ENCODE data around the gene APLF. TPM values are rescaled to one million over a fixed set of nuclear protein-coding genes. Genes with fewer than 3 reads are reported as not detected.
"Not testable (repeated sequence)": the region's sequence is repeated elsewhere in the genome, so short reads cannot be mapped to it uniquely, and the experiment has no call there.

Gene APLF
- total RNA-seq, 1 donor from 2014 or later, result 1.1 TPM

DNA sequence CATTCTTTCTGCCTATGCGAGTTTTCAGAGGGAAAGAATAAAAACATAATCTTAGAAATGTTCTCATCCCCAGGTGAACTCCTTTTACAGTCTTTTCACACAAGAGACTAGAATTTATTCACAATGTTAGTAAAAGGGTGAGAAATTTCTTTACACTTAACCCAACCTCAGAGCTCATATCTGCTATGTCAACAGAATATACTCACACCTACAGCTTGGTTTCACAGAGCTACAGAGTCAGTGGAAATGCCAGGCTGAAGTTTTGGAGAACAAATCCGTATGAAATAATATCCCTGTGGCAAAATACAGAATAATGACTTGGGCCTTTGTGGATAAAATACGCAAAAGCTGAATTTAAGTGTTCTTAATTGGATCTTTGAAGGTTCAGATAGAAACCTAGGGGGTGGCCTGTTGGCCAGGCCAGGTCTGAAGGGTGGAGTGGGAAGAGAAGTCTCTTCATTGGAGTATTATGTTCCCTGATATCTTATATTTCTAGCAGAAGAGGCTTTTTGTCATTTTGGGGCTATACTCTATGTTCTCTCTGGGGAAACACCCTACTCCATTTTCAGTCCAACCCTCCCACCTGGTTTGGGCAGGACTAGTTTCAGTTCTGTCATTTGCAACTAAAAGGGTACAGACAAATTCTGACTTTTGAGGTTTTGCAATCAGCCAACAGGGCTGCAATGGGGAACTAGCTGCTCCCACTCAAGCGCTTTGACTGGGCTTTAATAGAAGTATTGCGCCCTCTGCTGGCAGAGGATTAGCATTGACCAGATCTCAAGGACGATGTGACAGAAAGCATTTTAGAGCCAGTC is 26.0 kb upstream of the APLF start:
- DNase-seq (ENCODE audit: low spot score) (peak; percentile 76), ATAC-seq (peak; percentile 94)

GRCh38 chr2:68441994-68442322 is 25.4 kb upstream of the APLF start:
- no peak for ATAC-seq
- no peak for DNase-seq (ENCODE audit: low spot score)

GRCh38 chr2:68446425-68446824 is 21.0 kb upstream of the APLF start:
- ATAC-seq; DNase-seq (ENCODE audit: low spot score): not testable (repeated sequence)

GRCh38 chr2:68447118-68447517 is 20.3 kb upstream of the APLF start:
- ATAC-seq, result no peak
- no peak for DNase-seq (ENCODE audit: low spot score)

DNA sequence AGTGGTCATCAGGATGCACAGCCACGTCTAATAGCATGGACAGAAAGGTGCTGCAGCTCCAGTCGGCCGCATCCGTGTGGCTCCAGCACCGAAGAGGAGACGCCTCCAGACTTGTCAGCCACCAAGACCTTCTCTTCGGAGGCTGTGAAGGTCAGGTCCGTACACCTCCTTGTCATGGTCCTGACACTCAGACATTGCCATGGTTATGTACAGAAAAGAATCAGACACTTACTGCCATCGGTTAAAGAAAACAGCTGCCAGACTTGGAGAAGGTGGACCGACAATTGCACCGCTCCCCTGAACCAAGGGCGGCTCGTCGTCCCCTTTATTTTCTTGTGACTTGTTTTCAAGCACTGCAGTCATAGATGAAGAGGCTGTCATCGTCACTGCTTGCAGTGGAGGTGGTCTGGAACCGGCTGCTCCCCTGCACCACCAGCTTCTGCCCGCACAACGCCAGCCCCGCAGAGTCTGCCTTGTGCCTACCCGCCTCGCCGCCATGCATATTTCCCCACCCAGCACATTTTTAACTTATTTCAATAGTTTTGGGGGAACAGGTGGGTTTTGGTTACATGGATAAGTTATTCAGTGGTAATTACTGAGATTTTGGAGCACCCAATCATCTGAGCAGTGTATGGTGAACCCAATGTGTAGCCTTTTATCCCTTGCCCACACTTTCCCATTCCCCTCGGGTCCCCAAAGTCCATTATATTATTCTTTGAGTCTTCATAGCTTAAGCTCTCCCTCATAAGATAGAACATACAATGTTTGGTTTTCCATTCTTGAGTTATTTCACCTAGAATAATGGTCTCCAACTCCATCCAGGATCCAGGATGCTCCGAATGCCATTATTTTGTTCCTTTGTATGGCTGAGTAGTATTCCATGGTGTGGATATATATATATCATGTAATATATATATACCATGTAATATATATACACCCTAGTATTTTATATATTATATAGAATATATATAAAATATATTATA is 18.4 kb upstream of the APLF start:
- DNase-seq (ENCODE audit: low spot score) (no peak), ATAC-seq (peak; percentile 39)

- no peak for ATAC-seq
- DNase-seq (ENCODE audit: low spot score), result no peak
Observed at GRCh38 chr2:68452158-68452900, 15.1 kb upstream of the APLF start.

DNA sequence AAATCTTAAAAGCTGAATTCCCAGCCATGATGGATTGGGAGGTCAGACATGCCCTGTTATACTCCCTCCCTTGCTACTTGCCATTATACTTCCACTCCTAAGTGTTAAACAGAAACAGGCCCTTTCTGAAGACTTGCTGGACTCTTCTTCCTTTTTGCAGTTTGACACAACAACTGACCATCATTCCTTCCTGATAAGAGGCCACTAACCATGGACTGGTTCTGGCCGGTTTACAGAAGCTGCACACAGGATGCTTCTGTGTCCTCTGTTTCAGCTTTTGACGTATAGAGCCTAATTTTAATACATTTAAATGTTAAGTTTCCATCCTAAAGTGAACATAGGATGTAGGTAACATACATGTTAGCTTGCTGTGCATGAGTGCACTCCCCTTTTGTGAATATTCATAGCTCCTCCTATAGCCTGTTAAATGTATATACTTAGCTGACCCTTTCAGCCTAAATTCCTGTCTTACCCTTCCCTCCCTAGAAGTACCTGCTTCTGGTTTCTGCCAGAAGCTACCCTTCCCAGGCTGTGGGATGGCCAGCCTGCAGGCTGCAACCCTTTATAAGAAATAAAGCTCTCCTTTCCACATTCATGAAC is 13.5 kb upstream of the APLF start:
- ATAC-seq, result no peak

DNA sequence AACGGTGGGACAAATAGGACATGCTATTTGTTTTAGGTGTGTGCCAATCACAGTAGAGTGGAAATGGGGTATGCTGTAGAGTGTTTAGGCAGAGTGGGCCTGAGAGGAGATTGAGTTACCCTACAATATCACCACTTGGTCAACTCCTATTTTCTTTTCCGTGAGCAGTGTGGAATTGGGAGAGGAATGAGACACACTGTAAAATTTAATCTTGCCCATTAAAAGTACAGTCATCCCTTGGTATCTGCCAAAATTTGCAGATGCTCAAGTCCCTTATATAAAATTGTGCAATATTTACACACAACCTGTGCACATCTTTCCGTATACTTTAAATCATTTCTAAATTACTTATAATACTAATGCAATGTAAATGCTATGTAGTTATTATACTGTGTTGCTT is 12.7 kb upstream of the APLF start:
- DNase-seq (ENCODE audit: low spot score), result no peak
- no peak for ATAC-seq

More for the DNA sequence above, 13.5 kb upstream of the APLF start:
- no peak for DNase-seq (ENCODE audit: low spot score)

- no peak for DNase-seq (ENCODE audit: low spot score)
- ATAC-seq, result no peak
Observed at GRCh38 chr2:68456198-68456597, 11.2 kb upstream of the APLF start.

GRCh38 chr2:68458981-68459380 is 8.4 kb upstream of the APLF start:
- DNase-seq (ENCODE audit: low spot score) (no peak), ATAC-seq (no peak)

DNA sequence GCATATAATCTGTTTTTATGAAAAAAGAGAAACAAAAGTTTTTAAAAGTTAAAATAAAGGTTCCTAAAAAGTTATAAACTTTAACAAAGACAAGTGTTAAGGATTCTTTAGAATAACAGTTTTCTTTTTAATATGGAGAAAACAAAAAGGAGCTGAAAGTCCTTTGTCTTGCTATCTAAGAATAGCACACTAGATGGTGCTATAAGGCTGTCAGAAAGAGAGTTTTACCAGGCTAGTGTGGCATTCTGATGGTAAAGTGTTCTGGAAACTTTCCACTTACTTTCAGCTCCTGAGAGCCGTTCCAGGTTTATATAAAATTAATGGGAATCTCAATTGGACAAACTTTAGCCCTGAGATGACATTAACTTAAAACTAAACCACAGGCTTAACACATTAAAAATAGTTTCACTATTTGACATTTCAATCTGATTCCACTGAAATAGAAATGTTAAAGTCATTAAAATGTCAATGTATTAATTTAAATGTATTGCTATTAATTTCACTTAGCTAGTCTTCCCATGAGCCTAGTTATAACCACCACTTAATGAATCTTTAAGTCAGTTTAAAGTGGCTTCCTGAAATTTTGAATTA is 4.0 kb upstream of the APLF start:
- ATAC-seq (peak; percentile 20), DNase-seq (ENCODE audit: low spot score) (no peak)

DNA sequence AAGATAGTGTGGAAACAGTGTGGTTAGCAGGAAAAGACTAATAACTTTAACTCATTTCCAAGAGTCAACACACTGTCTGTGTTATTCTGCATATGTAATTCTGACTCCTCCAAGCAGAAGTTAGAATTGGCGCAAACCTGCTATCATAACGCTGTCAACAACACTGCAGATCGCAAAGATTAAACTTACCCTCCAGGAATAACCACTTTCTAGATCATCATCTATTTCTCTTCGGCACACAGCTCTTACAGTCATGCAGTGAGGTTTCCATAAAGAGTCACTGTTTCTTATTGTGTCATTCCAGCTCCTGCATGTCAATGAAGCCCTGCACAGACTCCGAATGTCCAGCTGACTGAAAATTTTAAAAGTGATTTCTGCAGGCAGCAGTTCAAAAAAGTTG is 2.7 kb upstream of the APLF start:
- no peak for ATAC-seq
- DNase-seq (ENCODE audit: low spot score), result no peak

DNA sequence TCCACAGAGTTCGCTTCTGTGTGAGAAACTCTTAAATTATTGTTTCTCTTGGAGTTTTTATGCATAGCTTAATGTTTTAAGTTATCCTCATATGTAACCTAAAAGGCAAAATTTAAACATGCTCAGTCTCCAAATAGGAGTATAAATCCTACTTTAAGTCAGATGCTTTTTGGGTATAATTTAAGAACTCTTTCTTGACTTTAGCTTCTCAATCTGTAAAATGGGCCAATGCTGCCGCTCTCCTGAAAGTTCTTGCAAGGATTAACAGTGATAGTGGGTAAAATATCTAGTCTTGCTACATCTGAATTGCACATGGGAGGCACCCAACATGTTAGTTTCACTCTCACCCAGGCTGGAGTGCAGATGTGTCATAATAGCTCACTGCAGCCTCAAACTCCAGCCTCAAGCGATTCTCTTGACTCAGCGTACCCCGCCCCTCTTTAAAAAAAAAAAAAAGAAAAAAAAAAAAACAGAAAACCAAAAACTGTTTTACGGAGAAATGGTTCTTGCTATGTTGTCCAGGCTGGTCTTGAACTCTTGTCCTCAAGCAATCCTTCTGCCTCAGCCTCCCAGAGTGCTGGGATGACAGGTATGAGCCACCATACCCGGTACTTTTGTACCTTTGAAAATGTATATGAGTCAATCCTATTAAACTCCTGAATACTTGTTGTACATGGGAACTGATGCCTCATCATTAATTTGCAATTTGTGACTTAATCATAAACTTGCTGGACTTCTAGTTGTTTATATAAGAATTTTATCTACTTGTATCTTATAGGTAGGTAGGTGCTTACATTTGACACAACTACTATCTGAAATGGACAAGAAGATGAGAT is 2.1 kb upstream of the APLF start:
- DNase-seq (ENCODE audit: low spot score) (no peak), ATAC-seq (no peak)

GRCh38 chr2:68466361-68466777 is 1.0 kb upstream of the APLF start:
- DNase-seq (ENCODE audit: low spot score) (no peak), ATAC-seq (no peak)

DNA sequence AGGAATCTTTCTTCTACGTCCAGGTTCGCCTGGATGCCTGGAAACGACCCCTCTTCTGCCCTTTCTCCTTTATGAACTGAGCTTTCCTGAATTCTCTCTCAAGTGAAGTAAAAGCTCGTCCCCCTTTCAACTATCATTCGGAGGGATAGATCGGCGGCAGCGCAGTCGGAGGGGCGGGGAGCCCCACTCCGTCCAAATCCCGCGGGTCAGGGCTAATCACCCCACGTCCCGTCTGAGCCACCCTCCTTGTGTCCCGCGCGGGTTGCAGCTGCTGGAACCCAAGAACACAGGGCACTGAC is 658 bp upstream of the APLF start:
- no peak for DNase-seq (ENCODE audit: low spot score)
- peak; percentile 40 for ATAC-seq

- ATAC-seq (no peak), DNase-seq (ENCODE audit: low spot score) (no peak)
Observed at GRCh38 chr2:68468801-68469200, 1.4 kb downstream of the APLF start.

DNA sequence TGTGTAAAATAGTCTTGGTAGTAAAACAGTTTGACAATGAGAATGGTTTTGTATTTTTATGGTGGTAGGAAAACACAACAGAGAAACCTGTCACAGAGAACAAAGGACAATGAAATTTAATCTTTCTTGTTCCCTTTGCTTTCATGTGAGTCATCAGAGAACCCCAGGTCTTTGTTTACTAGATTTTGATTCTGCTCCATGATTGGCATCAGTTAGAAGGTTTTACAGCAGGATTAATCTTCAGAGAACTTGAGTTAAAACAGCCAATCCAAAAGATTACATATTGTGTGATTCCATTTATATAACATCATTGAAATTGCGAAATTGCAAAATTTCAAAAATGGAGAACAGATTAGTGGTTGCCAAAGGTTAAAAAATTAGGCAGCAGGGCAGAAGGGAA is 2.5 kb downstream of the APLF start:
- no peak for DNase-seq (ENCODE audit: low spot score)
- ATAC-seq, result no peak

DNA sequence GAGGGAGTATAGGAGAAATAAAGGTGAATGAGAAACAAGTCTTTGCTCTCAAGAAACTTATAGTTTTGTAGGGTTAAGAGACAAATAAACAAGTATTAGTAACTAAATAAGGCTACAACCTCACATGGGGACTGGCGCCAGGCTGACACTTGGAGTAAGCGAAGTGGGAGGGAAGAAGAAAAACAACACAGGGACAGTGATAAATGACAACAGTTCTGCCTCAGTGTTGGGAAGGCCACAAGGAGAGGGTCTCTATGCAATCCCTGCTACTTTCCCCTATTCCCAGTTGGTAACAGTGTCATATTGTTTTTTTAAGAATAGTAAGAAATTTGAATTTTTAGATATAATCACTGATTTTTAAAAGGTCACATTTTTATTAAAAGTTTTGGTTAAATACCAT is 4.0 kb downstream of the APLF start:
- ATAC-seq, result no peak
- no peak for DNase-seq (ENCODE audit: low spot score)

DNA sequence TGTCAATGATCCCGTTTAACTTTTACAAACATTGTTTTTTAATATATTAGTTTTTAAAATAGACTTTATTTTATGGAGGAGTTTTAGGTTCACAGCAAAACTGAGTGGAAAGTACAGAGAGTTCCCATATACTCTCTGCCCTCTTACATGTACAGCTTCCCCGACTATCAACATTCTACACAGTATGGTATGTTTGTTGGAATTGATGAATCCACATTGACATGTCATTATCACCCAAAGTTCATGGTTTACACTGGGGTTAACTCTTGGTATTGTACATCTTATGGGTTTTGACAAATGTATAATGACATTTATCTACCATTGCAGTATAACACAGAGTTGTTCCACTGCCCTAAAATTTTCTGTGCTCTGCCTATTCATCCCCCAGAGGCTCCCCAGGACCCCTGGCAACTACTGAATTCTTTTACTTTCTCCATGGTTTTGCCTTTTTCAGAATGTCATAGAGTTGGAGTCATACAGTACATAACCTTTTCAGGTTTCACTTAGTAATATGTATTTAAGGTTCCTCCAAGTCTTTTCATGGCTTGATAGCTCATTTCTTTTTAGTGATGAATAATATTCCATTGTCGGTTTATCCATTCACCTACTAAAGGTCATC is 5.5 kb downstream of the APLF start:
- ATAC-seq (no peak), DNase-seq (ENCODE audit: low spot score) (no peak)
